HG02678 (cell line): Measurements from ENCODE around the gene FCRL1.
A peak's percentile ranks its signal among the peaks of the same experiment; 100 is the strongest.

ENCODE experiments used
- ATAC-seq: cut with Tn5 transposase; IDR thresholded peaks from one replicate; pipeline ENCODE4 v1.9.1; 2021; ENCODE audit warnings: mild to moderate bottlenecking, moderate library complexity; ENCODE audit not compliant: unreplicated experiment

The FCRL1 gene

DNA sequence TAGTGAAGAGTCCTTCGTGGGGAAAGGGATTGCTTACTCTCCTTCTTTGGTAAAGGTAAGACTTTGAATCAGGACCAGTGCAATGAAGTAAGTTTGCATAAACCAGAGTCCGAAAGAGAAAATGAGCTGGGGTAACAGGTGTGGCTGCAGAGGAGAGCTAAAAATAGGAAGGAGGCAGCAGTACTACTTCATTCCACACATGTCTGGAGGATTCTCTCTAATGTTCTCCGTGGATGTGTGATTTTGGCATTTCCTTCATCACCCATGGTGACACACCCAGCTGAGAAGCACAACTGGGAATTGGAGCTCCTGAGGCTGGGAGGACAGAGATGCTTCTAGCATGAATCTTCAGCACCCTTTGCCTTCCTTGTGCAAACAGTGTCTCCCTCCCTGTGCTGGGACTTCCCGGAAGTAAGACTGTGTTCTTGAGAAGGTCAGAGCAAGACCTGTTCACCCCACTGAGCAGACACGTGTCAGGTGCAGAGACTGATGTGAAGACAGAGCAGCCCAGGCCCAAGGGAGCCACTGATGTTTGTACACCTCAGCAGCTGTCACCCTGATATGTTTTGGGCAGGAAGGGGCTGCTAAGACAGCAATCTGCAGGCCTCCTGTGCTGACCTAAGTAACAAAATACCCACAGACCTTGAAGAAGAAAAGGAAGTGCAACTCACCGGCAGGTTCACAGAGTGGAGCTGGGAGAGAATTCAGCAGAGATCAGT, 13.3 kb downstream of the FCRL1 start:
- peak; percentile 93 for ATAC-seq

DNA sequence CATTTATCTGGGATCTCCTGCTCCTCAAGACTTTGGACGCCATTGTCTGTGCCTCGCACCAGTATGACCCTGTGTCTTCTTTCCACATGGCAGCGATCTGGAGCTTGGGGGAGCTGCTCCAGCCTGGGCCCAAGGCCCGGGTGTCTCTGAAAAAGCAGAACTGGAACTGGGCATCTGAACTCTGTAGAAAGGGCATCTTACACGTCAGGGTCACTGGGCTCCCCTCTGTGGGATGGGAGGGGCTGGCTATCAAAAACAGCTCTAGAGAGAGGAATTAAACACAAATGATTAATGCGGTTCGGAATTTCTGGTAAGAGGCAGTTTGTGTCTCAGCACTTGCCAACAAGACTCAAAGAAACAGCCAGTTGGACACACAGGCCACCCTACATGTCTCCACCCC, 16.1 kb downstream of the FCRL1 start:
- no peak for ATAC-seq

GRCh38 chr1:157799996-157800395, 19.9 kb downstream of the FCRL1 start:
- no peak for ATAC-seq

- ATAC-seq: no peak
Measured at GRCh38 chr1:157798211-157798610, 21.7 kb downstream of the FCRL1 start.

- ATAC-seq: no peak
Measured at GRCh38 chr1:157785248-157785647, 34.7 kb downstream of the FCRL1 start.

GRCh38 chr1:157784801-157785200, 35.1 kb downstream of the FCRL1 start:
- no peak for ATAC-seq

GRCh38 chr1:157782931-157783330, 37.0 kb downstream of the FCRL1 start:
- ATAC-seq: no peak

DNA sequence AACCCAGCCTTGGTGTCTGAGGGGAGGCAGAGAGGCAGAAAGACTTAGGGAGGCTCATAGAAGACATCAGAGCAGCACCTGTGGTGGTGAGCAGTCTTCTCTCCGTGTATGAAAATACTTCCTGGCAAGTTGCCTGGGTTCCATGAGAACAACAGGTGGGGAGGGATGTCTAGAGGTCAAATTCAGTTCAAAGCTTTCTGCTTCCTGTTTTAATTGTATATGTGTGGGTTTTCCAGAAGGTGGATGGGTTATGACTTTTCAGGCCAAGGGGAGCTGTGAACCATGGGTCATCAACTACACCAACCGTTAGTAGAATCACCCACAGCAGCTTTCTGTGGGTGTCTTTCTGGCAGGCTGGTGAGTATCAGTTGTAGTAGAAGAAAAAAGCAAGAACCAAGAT, 38.9 kb downstream of the FCRL1 start:
- ATAC-seq: peak; percentile 56

DNA sequence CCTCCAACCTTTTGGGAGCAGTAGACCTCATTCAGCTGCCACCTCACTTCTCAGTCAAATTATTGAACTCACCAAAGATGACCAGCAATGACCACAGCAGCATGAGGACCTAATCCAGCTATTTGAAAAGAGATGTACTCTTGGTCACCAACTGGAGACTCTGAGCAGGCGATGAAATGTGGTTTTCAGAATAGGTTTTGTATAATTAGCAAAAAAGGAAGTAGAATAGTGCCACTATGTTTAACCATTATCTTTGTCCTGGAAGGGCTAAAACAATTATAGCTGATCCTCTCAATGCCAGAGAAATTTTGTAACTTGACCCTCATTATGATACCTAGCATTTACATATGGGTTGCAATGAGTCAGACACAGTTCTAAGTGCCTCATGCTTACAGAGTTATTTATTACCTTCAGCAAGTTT, 42.9 kb downstream of the FCRL1 start, which contains the start of gene FCRL2:
Gene FCRL2 (minus strand): TSS at position 162 of the 421 bp plus-strand sequence. CDS start 59 bp downstream, at position 103.
- peak; percentile 59 for ATAC-seq

DNA sequence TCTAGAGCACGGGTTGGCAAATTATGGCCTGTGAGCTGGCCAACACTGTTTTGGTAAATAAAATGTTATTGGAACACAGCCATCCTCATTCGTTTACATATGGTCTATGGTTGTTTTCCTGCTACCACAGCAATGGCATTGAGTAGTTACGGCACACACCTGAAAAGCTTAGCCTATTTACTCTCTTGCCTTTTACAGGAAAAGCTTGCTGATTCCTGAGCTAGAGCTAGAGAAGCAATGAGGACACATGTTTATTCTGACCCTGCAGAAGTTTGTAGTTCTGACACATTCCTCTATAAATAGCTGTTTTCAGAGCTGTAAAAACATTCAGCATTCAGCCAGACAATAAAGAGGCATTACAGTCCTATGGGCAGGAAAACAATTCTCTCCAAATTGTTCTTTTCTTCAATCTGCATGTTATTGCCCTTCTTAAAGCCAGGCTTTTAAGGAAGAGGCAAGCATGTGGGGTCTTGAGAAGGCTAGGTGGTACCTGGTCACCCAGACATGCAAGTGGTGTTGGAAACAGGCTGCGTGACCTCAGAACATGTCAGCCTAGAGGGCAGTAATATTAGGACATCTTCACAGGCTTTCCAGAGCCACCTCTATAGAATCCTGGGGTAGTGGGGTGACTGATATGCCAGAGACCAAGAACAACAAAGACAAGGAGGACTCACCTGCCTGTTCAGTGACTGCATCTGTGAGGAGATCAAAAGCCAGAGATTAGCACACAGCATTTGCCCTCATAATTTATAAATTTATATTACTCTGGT, 44.6 kb downstream of the FCRL1 start:
- ATAC-seq: no peak

GRCh38 chr1:157774412-157774811, 45.5 kb downstream of the FCRL1 start:
- ATAC-seq: no peak

DNA sequence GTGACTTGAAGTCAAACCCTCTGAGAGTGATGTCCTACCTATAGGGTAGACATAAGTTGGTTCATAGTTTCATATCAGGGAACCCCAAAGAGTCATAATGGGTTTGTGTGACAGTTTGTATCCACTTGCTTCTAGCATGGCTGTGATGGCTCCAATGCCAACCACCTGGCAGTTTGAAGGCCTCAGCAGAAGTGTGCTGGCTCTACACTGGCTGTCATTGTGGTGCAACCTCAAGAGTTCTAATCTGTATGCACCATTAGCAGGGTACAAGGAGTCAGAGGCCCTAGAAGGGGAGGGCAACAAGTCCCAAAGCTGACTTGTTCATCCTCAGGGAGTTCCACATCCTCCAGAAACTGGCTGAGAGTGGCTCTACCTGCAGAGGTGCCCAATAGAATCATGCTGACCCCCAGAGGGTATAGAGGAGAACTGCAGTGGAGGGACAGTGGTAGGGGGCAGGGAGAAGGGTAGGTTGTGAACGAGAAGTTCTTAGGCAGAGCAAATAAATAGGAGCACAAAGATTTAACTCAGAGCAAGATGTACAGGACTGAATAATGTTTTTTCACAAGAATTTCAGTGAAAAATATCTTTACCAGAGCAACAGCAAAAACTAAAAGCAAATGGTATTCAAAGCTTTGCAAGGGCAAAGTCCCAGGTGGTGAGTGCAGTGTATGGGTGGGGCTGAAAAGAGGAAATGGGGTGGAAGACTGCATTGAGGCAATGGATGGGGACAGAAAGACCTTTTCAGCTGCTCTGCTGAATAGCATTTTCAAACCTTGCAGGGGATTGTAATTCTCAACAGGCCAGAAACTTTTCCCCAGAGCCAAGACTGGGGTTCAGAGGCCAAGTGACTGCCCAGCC, 46.2 kb downstream of the FCRL1 start:
- peak; percentile 50 for ATAC-seq

DNA sequence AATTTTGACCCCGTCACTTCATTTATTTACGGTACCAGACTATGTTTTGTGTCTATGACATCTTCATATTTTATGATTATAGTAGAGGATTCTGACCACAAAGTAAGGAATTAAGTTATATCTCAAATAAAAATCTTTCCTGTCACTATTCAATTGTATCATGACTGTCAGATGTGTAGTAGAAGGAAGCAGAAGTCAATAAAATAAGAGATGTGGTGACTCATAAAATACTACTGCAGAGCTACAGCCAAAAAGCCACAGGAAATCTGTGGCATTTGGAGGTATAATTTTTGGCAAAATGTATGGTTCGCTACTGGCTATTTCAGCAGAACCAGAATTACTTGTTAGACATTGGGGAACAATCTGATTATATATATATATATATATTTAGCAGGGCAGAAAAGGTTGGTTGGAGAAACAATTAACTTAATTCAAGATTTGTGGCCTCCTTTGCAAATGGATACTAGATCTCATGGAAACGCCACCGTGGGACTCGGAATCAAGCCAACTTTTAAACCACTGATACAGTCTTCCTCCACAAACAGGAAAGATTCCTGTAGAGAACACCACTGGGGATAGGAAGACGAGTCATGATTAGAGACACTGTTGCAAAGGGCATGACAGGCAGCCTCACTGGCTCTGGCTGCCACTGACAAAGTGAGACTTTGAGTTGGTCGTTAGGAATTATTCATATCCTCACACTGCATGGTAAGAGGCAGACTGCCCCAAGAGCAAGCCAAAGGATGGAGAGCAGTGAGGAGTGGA, 48.1 kb downstream of the FCRL1 start:
- no peak for ATAC-seq

- ATAC-seq: no peak
Measured at GRCh38 chr1:157770442-157771043, 49.4 kb downstream of the FCRL1 start.

DNA sequence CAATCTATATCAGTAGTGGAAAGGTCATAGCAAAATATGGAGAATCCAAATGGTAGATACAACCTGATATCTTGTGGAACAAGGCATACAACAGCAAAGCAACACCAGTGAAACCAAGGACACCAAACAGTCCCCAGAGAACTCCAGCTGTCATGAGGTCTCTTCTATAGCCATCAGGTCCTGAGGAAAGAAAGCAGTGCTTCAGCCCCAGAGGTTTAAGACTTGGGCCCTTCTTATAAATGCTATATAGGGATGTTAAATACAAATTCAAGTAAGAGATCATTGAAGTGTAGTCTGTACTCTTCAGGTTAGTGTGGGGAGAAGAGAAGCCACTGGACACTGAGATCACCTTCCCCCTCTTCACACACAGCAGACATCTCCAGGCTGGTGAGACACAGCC, 53.1 kb downstream of the FCRL1 start:
- ATAC-seq: no peak

DNA sequence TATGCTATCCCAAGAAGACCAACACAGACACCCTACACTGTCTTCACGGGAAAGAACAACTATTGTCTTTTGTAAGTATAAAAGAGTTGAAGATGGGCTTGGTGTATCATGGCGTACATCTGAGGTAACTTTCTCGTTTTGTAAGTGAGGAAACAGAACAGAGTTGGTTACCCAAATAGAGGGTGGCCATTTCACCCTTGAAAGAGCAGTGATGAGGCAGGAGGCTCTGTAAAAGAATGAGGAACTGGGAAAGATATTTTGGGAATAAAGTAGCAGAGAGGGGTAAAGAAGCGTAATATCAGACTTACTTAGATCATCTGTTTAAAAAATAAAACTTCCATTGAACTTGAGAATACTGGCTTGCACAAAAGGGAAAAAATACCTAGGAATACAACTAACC, 61.9 kb downstream of the FCRL1 start:
- ATAC-seq: no peak

- no peak for ATAC-seq
Measured at GRCh38 chr1:157753611-157754010, 66.3 kb downstream of the FCRL1 start.

DNA sequence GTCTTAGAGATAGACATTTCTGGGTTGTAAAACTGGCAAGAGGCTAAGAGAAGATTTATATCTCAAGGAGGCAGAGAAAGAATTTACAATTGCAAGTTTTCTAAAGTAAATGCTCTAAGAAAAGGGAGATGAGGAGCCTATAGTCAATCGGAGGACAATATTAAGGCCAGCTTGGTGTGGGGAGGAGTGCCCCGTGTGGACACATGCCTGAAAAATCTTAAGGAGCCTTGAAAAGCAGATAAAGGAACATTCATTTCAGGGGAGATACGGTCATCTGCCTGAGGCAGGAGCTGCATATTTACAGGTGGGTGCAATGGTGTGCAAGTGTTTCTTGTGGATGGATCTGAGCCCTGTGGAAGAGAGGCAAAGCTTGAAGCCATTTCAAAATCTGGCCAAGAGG, 68.6 kb downstream of the FCRL1 start:
- no peak for ATAC-seq

DNA sequence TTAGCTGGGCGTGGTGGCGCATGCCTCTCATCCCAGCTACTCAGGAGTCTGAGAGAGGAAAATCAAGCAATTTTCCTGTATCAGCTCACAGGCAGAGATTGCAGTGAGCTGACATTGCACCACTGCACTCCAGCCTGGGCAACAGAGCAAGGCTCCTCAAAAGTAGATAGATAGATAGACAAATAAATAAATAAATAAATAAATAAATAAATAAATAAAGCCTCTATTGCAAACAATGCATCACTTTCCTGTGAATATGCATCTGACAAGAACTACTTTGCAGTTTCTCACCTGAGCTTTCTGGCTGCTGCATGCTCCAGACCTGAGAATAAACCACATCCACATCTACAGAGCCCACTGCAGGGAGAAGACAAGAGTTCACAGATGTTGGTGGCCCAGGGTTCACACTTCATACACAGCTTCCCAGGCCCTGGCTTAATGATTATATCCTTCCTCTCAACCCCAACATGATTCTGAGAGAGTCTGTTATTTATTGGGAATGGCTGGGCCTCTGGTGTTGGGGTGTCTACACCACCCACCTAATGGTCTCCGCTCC, 71.6 kb downstream of the FCRL1 start:
- no peak for ATAC-seq
